Peyer's patch (tissue), 4 donors: ENCODE measurements around the gene GNB5. TPM values are rescaled to one million over a fixed set of nuclear protein-coding genes. Genes with fewer than 3 reads are reported as not detected.

ENCODE experiments used
- DNase-seq, 3 donors: peaks; one replicate each; pipeline ENCODE4 v3.0.0-alpha.2; 2017 to 2019
- H3K27ac ChIP-seq, 4 donors: fragments of 200-600 bp; sonication (generic); one replicate each; pipeline ENCODE4 v1.5.1; 2016 to 2019
- H3K27me3 ChIP-seq, 2 donors: fragments of 200-600 bp; sonication (generic); one replicate each; pipeline ENCODE4 v1.5.1; 2019
- H3K36me3 ChIP-seq, 3 donors: fragments of 200-600 bp; sonication (generic); one replicate each; pipeline ENCODE4 v1.5.1; 2016 to 2019
- H3K4me1 ChIP-seq, 4 donors: fragments of 200-600 bp; sonication (generic); one replicate each; pipeline ENCODE4 v1.5.1; 2016 to 2019
- H3K4me3 ChIP-seq, 4 donors: fragments of 200-600 bp; sonication (generic); 1 replicate in 3 of 4; 2 replicates in 1 of 4; pipeline ENCODE4 v1.5.1; 2016 to 2019; ENCODE audit warnings: mild to moderate bottlenecking in 1 of 4
- H3K9me3 ChIP-seq, 4 donors: fragments of 200-600 bp; sonication (generic); one replicate each; pipeline ENCODE4 v1.5.1; 2016 to 2019; ENCODE audit warnings: mild to moderate bottlenecking in 1 of 4
- POLR2A ChIP-seq, 2 donors: fragments of 450-650 bp; IDR thresholded peaks; one replicate each; pipeline ENCODE4 v1.5.1; 2017; ENCODE audit warnings: antibody characterized with exemption in 2 of 2, mild to moderate bottlenecking in 2 of 2, moderate library complexity in 2 of 2
- total RNA-seq, 4 donors: library from RNA; depleted of rRNA; stranded (reverse); fragments of >200 nt; gene quantifications; one replicate each; pipeline ENCODE4 v1.1.0, GENCODE V29; 2016
- TF ChIP-seq, protein P1 (sequence below), 6 experiments: fragments of 450-650 bp in 4 of 6; fragments of 200-600 bp in 2 of 6; sonication (generic) in 1 of 6; IDR thresholded peaks; one replicate each; pipeline ENCODE4 v1.5.1; 2017 to 2019; ENCODE audit warnings: antibody characterized with exemption in 6 of 6, mild to moderate bottlenecking in 3 of 6, moderate library complexity in 1 of 6

The GNB5 gene
- total RNA-seq, 4 donors from 2014 or later: 6.1 to 120 (median 7.6) TPM

GRCh38 chr15:52103217-52104207 lies 87.7 kb downstream of the GNB5 start:
- TF ChIP-seq, protein P1, sequence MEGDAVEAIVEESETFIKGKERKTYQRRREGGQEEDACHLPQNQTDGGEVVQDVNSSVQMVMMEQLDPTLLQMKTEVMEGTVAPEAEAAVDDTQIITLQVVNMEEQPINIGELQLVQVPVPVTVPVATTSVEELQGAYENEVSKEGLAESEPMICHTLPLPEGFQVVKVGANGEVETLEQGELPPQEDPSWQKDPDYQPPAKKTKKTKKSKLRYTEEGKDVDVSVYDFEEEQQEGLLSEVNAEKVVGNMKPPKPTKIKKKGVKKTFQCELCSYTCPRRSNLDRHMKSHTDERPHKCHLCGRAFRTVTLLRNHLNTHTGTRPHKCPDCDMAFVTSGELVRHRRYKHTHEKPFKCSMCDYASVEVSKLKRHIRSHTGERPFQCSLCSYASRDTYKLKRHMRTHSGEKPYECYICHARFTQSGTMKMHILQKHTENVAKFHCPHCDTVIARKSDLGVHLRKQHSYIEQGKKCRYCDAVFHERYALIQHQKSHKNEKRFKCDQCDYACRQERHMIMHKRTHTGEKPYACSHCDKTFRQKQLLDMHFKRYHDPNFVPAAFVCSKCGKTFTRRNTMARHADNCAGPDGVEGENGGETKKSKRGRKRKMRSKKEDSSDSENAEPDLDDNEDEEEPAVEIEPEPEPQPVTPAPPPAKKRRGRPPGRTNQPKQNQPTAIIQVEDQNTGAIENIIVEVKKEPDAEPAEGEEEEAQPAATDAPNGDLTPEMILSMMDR (IDR thresholded peaks at IDR 0.05): no peak
- no peak for TF ChIP-seq POLR2A (IDR thresholded peaks at IDR 0.05)
- Histone ChIP-seq H3K4me1 (no peaks in the 10 kb centered on the region), H3K4me3 (no peak overlapping the region), H3K27ac (no peak overlapping the region), H3K27me3 (no peaks in the 10 kb centered on the region), H3K9me3 (no peaks in the 10 kb centered on the region), H3K36me3 (no peaks in the 10 kb centered on the region)
- DNase-seq: peak in 2 of 3 donors; percentile 43 to 75

- DNase-seq: no peak
- no peaks in the 10 kb centered on the region for H3K9me3 ChIP-seq
- no peaks in the 10 kb centered on the region for H3K4me1 ChIP-seq
- no peak for TF ChIP-seq POLR2A (IDR thresholded peaks at IDR 0.05)
- TF ChIP-seq, protein P1 (IDR thresholded peaks at IDR 0.05): no peak
- no peak overlapping the region for H3K27ac ChIP-seq
- H3K27me3 ChIP-seq: no peaks in the 10 kb centered on the region
- no peak overlapping the region for H3K4me3 ChIP-seq
- no peaks in the 10 kb centered on the region for H3K36me3 ChIP-seq
These were observed 88.7 kb downstream of the GNB5 start for GRCh38 chr15:52102463-52102862.

- H3K27me3 ChIP-seq: no peaks in the 10 kb centered on the region
- TF ChIP-seq, protein P1 (IDR thresholded peaks at IDR 0.05): no peak
- no peak for TF ChIP-seq POLR2A (IDR thresholded peaks at IDR 0.05)
- DNase-seq: no peak
- no peaks in the 10 kb centered on the region for H3K4me1 ChIP-seq
- no peaks in the 10 kb centered on the region for H3K9me3 ChIP-seq
- no peak overlapping the region for H3K27ac ChIP-seq
- no peaks in the 10 kb centered on the region for H3K36me3 ChIP-seq
- no peak overlapping the region for H3K4me3 ChIP-seq
These were observed 89.5 kb downstream of the GNB5 start for GRCh38 chr15:52101542-52102323.

DNA sequence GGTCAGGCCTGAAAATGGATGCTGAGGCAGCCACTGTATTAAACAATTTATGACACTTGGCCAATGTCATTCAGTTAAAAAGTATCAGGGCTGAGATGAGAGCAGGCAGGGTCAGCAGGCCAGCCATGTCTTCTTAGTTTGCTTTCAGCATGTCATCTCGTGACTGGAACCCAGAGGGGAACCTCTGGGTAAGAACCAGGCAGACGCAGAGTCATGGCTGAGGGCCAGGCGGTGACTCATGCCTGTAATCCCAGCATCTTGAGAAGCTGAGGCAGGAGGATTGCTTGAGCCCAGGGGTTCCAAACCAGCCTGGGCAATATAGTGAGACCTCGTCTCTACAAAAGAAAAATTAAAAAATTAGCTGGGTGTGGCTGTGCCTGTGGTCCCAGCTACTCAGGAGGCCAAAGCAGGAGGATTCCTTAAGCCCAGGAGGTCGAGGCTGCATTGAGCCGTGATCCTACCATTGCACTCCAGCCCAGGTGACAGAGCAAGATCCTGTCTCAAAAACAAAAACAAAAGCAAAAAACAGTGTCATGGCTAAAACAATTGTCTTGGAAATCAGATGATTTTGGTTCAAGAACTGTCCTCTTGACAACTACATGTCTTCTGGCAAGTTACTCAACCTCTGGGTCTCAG lies 90.3 kb downstream of the GNB5 start:
- TF ChIP-seq, protein P1 (IDR thresholded peaks at IDR 0.05): no peak
- no peak for TF ChIP-seq POLR2A (IDR thresholded peaks at IDR 0.05)

GRCh38 chr15:52099651-52100272 lies 91.4 kb downstream of the GNB5 start:
- no peak for TF ChIP-seq POLR2A (IDR thresholded peaks at IDR 0.05)
- TF ChIP-seq, protein P1 (IDR thresholded peaks at IDR 0.05): no peak
- H3K9me3 ChIP-seq: no peaks in the 10 kb centered on the region
- peaks cover 0 to 7% (median 0%) of the 10 kb centered on the region in 4 donors for H3K4me1 ChIP-seq
- no peak overlapping the region for H3K4me3 ChIP-seq
- no peaks in the 10 kb centered on the region for H3K27me3 ChIP-seq
- no peak for DNase-seq
- H3K27ac ChIP-seq: no peak overlapping the region
- H3K36me3 ChIP-seq: no peaks in the 10 kb centered on the region

More for the DNA sequence above, 90.3 kb downstream of the GNB5 start:
- DNase-seq: peak; percentile 46 to 89 (median 56)
- Histone ChIP-seq H3K4me1 (no peaks in the 10 kb centered on the region), H3K36me3 (no peaks in the 10 kb centered on the region), H3K27ac (peak overlapping the region in 1 of 4 donors; percentile 21), H3K9me3 (no peaks in the 10 kb centered on the region), H3K4me3 (no peak overlapping the region), H3K27me3 (no peaks in the 10 kb centered on the region)
